ENCODE results near the gene LRRIQ3. TPM values are rescaled to one million over a fixed set of nuclear protein-coding genes. Genes with fewer than 3 reads are reported as not detected.
A peak's percentile ranks its signal among the peaks of the same experiment; 100 is the strongest.

LRRIQ3 gene
- total RNA-seq, 2 experiments from 2014 or later: 0.96 to 1.1 TPM

DNA sequence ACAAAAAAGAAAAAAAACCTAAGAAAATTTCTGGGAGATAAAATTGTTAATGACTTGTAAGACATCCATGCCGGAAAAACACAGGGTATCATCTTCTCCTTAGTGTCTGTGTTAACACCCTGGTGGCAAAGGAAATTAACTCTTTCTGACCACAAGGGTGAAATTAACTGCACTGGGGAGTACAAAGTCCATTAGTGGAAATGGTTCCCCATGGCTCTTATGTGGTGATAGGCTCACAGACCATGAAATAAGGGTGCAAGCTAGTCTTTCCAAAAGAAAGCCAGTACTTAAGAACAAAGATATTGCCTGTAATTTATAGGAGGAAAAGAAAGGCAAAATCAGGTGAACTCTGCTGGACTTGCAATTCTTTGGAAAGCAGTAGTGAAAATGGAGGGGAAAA lies 185.4 kb downstream of the LRRIQ3 start:
- intact Hi-C loops (cut with micrococcal nuclease): no loop called here
- TF ChIP-seq, protein P1, sequence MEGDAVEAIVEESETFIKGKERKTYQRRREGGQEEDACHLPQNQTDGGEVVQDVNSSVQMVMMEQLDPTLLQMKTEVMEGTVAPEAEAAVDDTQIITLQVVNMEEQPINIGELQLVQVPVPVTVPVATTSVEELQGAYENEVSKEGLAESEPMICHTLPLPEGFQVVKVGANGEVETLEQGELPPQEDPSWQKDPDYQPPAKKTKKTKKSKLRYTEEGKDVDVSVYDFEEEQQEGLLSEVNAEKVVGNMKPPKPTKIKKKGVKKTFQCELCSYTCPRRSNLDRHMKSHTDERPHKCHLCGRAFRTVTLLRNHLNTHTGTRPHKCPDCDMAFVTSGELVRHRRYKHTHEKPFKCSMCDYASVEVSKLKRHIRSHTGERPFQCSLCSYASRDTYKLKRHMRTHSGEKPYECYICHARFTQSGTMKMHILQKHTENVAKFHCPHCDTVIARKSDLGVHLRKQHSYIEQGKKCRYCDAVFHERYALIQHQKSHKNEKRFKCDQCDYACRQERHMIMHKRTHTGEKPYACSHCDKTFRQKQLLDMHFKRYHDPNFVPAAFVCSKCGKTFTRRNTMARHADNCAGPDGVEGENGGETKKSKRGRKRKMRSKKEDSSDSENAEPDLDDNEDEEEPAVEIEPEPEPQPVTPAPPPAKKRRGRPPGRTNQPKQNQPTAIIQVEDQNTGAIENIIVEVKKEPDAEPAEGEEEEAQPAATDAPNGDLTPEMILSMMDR (IDR thresholded peaks at IDR 0.05): no peak
- Mint-ChIP-seq H3K4me3 (no peak overlapping the region), H3K27me3 (peaks cover 2% of the 10 kb centered on the region), H3K27ac (no peak overlapping the region), H3K4me1 (ENCODE audit: low read depth) (peaks cover 5% of the 10 kb centered on the region), H3K36me3 (ENCODE audit: low read depth) (no peaks in the 10 kb centered on the region), H3K9me3 (no peaks in the 10 kb centered on the region)
- ChIA-PET POLR2A (no interaction called here), CTCF (no interaction called here)
- DNase-seq (no peak), ATAC-seq (no peak)

DNA sequence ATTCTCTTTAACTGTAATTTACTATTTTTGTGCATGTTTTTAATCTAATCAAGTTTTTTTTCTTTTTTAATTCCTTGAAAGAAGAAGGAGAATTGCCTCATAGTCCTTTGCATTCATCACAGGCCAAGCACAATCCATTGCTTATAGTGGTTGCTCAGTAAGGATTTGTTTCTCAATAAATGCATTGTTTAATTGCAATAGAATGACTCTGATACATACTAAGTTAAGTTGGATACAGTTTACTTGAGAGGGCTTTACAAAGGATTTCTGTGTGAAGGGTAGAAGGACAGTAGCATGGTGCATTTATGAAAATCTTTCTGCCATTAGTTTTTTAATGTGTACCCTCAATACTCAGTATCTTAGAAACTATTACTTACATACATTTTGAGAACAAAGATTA lies 186.2 kb downstream of the LRRIQ3 start:
- H3K27me3 Mint-ChIP-seq: peaks cover 2% of the 10 kb centered on the region
- ChIA-PET POLR2A (no interaction called here), CTCF (no interaction called here)
- H3K4me1 Mint-ChIP-seq (ENCODE audit: low read depth): peaks cover 5% of the 10 kb centered on the region
- H3K27ac Mint-ChIP-seq: no peak overlapping the region
- intact Hi-C loops (cut with micrococcal nuclease): no loop called here
- H3K9me3 Mint-ChIP-seq: no peaks in the 10 kb centered on the region
- ATAC-seq: no peak
- no peak overlapping the region for H3K4me3 Mint-ChIP-seq
- H3K36me3 Mint-ChIP-seq (ENCODE audit: low read depth): no peaks in the 10 kb centered on the region
- DNase-seq: no peak
- TF ChIP-seq, protein P1 (IDR thresholded peaks at IDR 0.05): no peak

DNA sequence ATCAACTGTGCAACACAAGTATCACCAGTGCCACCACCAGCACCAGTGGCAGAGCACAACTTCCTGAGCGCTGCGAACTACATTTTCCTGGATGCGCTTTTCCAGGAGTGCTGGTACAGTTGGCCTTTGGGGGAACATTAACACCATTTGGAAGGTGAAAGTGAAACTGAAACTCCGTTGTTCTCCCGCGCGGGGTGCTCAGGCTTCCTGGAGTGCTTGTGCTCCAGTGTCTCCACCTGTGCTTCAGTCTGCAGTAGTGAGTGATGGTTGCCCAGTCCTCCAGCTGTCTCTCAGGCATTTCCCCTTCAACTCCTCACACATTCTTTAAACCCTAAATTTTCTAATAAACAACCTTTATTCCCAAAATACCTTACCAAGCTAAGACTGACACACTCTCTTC lies 187.8 kb downstream of the LRRIQ3 start:
- no peak for ATAC-seq
- Mint-ChIP-seq H3K4me1 (ENCODE audit: low read depth) (peaks cover 5% of the 10 kb centered on the region), H3K4me3 (peak overlapping the region; percentile 36), H3K36me3 (ENCODE audit: low read depth) (no peaks in the 10 kb centered on the region), H3K27ac (no peak overlapping the region), H3K9me3 (no peaks in the 10 kb centered on the region), H3K27me3 (peaks cover 2% of the 10 kb centered on the region)
- CTCF ChIA-PET: no interaction called here
- POLR2A ChIA-PET: no interaction called here
- peak; percentile 1 for DNase-seq
- intact Hi-C loops (cut with micrococcal nuclease): no loop called here
- TF ChIP-seq, protein P1 (IDR thresholded peaks at IDR 0.05): no peak

DNA sequence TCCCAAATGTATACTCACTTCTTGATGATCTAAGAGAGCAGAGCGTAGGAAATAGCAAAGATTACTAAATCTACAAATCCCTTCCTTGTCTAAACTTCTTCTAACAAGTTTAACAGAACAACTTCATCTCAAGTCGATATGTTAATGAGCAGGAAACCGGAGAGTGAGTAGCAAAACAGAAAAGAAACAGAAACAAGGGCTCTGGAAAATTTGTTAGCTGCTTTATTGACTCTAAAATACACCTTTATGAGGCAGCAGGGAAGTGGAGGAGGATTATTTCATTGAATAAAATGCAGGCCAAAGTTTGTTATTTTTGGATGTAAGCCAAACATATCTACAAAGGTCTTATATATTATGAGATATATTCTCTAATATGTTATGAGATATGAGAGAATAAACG lies 192.4 kb downstream of the LRRIQ3 start:
- CTCF ChIA-PET: no interaction called here
- H3K27me3 Mint-ChIP-seq: no peaks in the 10 kb centered on the region
- H3K36me3 Mint-ChIP-seq (ENCODE audit: low read depth): no peaks in the 10 kb centered on the region
- H3K27ac Mint-ChIP-seq: no peak overlapping the region
- DNase-seq (no peak), ATAC-seq (no peak)
- intact Hi-C loops (cut with micrococcal nuclease): no loop called here
- H3K4me1 Mint-ChIP-seq (ENCODE audit: low read depth): peaks cover 5% of the 10 kb centered on the region
- no peak overlapping the region for H3K4me3 Mint-ChIP-seq
- H3K9me3 Mint-ChIP-seq: no peaks in the 10 kb centered on the region
- POLR2A ChIA-PET: no interaction called here
- TF ChIP-seq, protein P1 (IDR thresholded peaks at IDR 0.05): no peak

DNA sequence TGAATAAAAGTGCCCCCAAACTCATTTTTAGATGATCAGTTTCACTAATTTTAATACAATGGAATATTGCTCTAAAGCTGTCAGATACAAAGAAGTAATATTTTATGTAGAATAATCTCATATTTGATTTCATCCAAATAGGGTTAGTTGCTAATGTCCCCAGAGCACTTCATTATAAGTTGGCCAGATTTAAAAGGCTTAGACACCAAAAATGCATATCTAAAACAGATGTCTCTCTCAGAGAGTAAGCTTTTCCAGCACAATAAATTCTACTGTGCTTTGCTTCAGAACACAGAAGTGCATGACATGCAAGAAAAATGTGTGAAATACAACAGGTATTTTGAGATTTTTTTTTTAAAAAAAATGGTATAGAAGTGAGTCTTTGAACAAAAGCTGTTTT lies 194.2 kb downstream of the LRRIQ3 start:
- H3K36me3 Mint-ChIP-seq (ENCODE audit: low read depth): no peaks in the 10 kb centered on the region
- TF ChIP-seq, protein P1 (IDR thresholded peaks at IDR 0.05): no peak
- POLR2A ChIA-PET: no interaction called here
- no peaks in the 10 kb centered on the region for H3K9me3 Mint-ChIP-seq
- intact Hi-C loops (cut with micrococcal nuclease): no loop called here
- DNase-seq: no peak
- CTCF ChIA-PET: no interaction called here
- no peak overlapping the region for H3K4me3 Mint-ChIP-seq
- H3K27ac Mint-ChIP-seq: no peak overlapping the region
- ATAC-seq: no peak
- H3K4me1 Mint-ChIP-seq (ENCODE audit: low read depth): no peaks in the 10 kb centered on the region
- H3K27me3 Mint-ChIP-seq: no peaks in the 10 kb centered on the region

Data from activated CD8-positive, alpha-beta T cell treated with anti-CD3 and anti-CD28 coated beads for 36 hours (primary cell).